ENCODE measurements around the gene DIPK1C. TPM values are rescaled to one million over a fixed set of nuclear protein-coding genes. Genes with fewer than 3 reads are reported as not detected.

DIPK1C gene
- total and polyA plus RNA-seq, 2 donors (not counting 1 experiment from before 2014, with no cell fraction given), result not detected

GRCh38 chr18:74444104-74444503 lies 13.0 kb downstream of the DIPK1C start:
- TF ChIP-seq EZH2 (IDR thresholded peaks at IDR 0.05; ENCODE audit: borderline replicate concordance, insufficient read depth, low read depth, low read length, poor library complexity, severe bottlenecking) (no peak), CTCF (IDR thresholded peaks at IDR 0.05) (no peak)
- Histone ChIP-seq H3K27ac (ENCODE audit: low read length in 2 of 2) (no peak overlapping the region), H2AFZ (ENCODE audit: insufficient read depth, low read depth, low read length, poor library complexity, severe bottlenecking) (no peak overlapping the region), H3K27me3 (replicated peaks in 1 of 4; ENCODE audit: control extremely low read depth in 1 of 4, control insufficient read depth in 3 of 4, insufficient read depth in 4 of 4, low read length in 3 of 4) (peaks cover 0 to 13% (median 0%) of the 10 kb centered on the region in 4 experiments), H3K4me1 (ENCODE audit: control insufficient read depth in 2 of 2, insufficient read depth in 2 of 2, low read length in 2 of 2) (no peaks in the 10 kb centered on the region), H3K4me3 (ENCODE audit: control extremely low read depth in 1 of 5, extremely low read depth in 1 of 5, insufficient read depth in 1 of 5, low read depth in 2 of 5, low read length in 4 of 5) (no peak overlapping the region), H3K79me2 (ENCODE audit: control insufficient read depth, insufficient read depth, low read length) (no peaks in the 10 kb centered on the region), H3K9me3 (ENCODE audit: control extremely low read depth in 1 of 3, control insufficient read depth in 2 of 3, insufficient read depth in 1 of 3, low read length in 2 of 3) (no peaks in the 10 kb centered on the region), H3K36me3 (replicated peaks in 1 of 2; ENCODE audit: control extremely low read depth in 1 of 2, control insufficient read depth in 1 of 2, extremely low read depth in 1 of 2, insufficient read depth in 2 of 2, low read length in 1 of 2) (no peaks in the 10 kb centered on the region), H3K9ac (ENCODE audit: low read length) (no peak overlapping the region), H4K20me1 (ENCODE audit: control insufficient read depth, insufficient read depth, low read length, poor library complexity, severe bottlenecking) (no peaks in the 10 kb centered on the region), H3K4me2 (replicated peaks; ENCODE audit: low read depth, low read length, poor library complexity, severe bottlenecking) (no peak overlapping the region)
- Mint-ChIP-seq H3K27me3 (peaks cover 10% of the 10 kb centered on the region), H3K4me3 (no peak overlapping the region), H3K9me3 (ENCODE audit: insufficient read depth) (no peaks in the 10 kb centered on the region), H3K4me1 (no peaks in the 10 kb centered on the region), H3K27ac (no peak overlapping the region)
- ATAC-seq (ENCODE audit: low read depth) (no peak), DNase-seq (no peak)
- intact Hi-C loops (cut with micrococcal nuclease), result no loop called here
- POLR2A ChIA-PET, result no interaction called here
- WGBS (ENCODE audit: insufficient coverage), result 100% methylated on average over 3 of the region's 3 CpGs
- CTCF ChIA-PET, result interaction anchor here (0.6 to 0.9 kb wide), 2 partner anchors 91 to 1031 kb away, joined by 3 read pairs; no protein-coding TSS in a partner anchor

DNA sequence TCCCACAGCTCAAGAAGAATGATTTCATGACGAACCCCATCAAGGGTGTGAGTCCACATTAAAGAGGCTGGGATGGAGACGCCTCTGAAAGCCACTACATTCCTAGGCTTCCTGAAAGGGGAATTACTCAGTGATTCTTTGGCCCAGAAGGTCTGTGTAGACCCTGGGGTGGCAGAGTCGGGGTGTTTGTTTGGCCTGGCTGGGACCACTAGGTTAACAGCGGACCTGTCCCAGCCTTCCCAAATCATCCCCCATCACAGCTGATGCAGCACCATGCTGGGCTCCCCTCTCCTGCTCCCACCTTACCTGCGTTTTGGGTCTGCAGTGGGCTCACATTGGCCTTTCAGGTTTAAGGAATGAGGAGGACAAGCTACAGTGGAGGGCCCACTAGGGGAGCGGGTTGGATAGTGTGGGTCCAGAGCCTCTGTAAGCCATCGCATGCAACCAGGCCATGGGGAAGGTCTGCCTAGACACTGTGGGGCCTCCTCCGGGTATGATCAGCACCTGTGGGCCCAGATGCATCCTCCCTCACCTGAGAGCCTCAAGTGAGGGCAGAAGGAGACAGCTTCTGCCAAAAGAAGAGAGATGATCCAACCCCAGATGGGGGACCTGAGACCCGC lies 16.2 kb downstream of the DIPK1C start:
- Histone ChIP-seq H3K4me2 (replicated peaks; ENCODE audit: low read depth, low read length, poor library complexity, severe bottlenecking) (no peak overlapping the region), H3K27me3 (replicated peaks in 1 of 4; ENCODE audit: control extremely low read depth in 1 of 4, control insufficient read depth in 3 of 4, insufficient read depth in 4 of 4, low read length in 3 of 4) (peaks cover 0 to 9% (median 0%) of the 10 kb centered on the region in 4 experiments), H3K27ac (ENCODE audit: low read length in 2 of 2) (no peak overlapping the region), H2AFZ (ENCODE audit: insufficient read depth, low read depth, low read length, poor library complexity, severe bottlenecking) (no peak overlapping the region), H3K4me1 (ENCODE audit: control insufficient read depth in 2 of 2, insufficient read depth in 2 of 2, low read length in 2 of 2) (no peaks in the 10 kb centered on the region), H4K20me1 (ENCODE audit: control insufficient read depth, insufficient read depth, low read length, poor library complexity, severe bottlenecking) (no peaks in the 10 kb centered on the region), H3K36me3 (replicated peaks in 1 of 2; ENCODE audit: control extremely low read depth in 1 of 2, control insufficient read depth in 1 of 2, extremely low read depth in 1 of 2, insufficient read depth in 2 of 2, low read length in 1 of 2) (no peaks in the 10 kb centered on the region), H3K9me3 (ENCODE audit: control extremely low read depth in 1 of 3, control insufficient read depth in 2 of 3, insufficient read depth in 1 of 3, low read length in 2 of 3) (no peaks in the 10 kb centered on the region), H3K79me2 (ENCODE audit: control insufficient read depth, insufficient read depth, low read length) (no peaks in the 10 kb centered on the region), H3K9ac (ENCODE audit: low read length) (no peak overlapping the region), H3K4me3 (ENCODE audit: control extremely low read depth in 1 of 5, extremely low read depth in 1 of 5, insufficient read depth in 1 of 5, low read depth in 2 of 5, low read length in 4 of 5) (no peak overlapping the region)
- Mint-ChIP-seq H3K27me3 (peaks cover 10% of the 10 kb centered on the region), H3K4me3 (no peak overlapping the region), H3K9me3 (ENCODE audit: insufficient read depth) (no peaks in the 10 kb centered on the region), H3K27ac (no peak overlapping the region), H3K4me1 (no peaks in the 10 kb centered on the region)
- intact Hi-C loops (cut with micrococcal nuclease), result no loop called here
- POLR2A ChIA-PET, result no interaction called here
- WGBS (ENCODE audit: insufficient coverage), result 94% methylated on average over 6 of the region's 9 CpGs
- TF ChIP-seq CTCF (IDR thresholded peaks at IDR 0.05), result no peak
- no peak for TF ChIP-seq EZH2 (IDR thresholded peaks at IDR 0.05; ENCODE audit: borderline replicate concordance, insufficient read depth, low read depth, low read length, poor library complexity, severe bottlenecking)
- no peak for DNase-seq
- CTCF ChIA-PET, result no interaction called here
- ATAC-seq (ENCODE audit: low read depth), result no peak

Data from B cell (primary cell).